Activated T-helper 1 cell treated with anti-CD3 and anti-CD28 coated beads, Interleukin-2, amount 50 U/mL, for 16 hours (primary cell): ENCODE data around the gene CTPS2.

Source experiments
- DNase-seq, 2 donors: peaks; one replicate each; pipeline ENCODE4 v3.0.0-alpha.2; 2020; ENCODE audit warnings: low read depth in 1 of 2, low spot score in 1 of 2

The CTPS2 gene

GRCh38 chrX:16714504-16714903, 2.0 kb upstream of the CTPS2 start:
- no peak for DNase-seq

DNA sequence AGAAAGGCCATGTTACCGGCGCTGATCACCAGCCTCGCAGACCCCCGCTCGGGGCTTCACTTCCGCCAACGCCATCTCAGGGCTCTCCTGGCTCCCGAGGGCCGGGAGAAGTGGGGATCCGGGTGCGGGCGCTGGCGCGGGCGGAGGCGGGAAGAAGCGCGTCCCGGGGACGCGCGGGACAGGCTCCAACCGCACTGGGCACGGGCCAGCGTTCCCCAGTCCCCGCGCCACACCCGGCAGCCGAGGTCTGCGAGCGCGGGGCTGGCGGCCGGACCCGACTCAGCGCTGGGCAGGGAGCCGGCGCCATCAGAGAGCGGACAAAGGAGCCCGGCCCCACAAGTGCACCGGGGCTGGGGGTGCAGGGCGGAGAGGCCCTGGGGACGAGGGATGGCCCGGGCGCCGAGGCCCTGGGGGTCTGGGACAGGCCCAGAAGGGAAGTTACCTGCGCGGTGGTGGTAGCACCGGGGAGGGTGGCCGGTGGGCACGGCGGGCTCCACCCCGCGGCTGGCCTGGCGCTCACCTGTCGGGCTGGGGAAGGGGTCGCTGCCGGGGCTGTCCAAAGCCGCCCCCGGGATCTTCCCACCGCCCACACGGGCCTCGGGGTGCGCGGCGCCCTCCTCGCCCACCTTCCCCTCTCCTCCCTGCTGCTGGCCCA, 449 bp downstream of the CTPS2 start:
- DNase-seq = no peak

GRCh38 chrX:16711219-16711811, 1.2 kb downstream of the CTPS2 start:
- no peak for DNase-seq

- no peak for DNase-seq
Observed at GRCh38 chrX:16708016-16708415, 4.5 kb downstream of the CTPS2 start.

DNA sequence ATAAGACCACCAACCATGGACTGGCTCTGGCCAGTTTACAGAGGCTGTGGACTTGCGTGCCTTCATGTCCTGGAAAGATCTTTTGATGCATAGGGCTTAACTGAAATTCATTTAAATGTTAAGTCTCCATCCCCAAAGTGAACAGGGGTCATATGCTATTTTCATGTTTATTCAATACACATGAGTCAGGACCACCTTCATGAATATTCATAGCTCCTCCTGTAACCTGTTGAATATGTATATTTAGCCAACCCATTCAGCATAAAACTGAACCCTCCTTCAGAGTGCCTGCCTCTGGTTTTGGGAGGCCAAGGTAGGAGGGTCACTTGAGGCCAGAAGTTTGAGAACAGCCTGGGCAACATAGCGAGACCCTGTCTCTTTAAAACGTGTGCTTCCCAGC, 7.1 kb downstream of the CTPS2 start:
- no peak for DNase-seq

GRCh38 chrX:16702700-16703599, 9.5 kb downstream of the CTPS2 start:
- no peak for DNase-seq

DNA sequence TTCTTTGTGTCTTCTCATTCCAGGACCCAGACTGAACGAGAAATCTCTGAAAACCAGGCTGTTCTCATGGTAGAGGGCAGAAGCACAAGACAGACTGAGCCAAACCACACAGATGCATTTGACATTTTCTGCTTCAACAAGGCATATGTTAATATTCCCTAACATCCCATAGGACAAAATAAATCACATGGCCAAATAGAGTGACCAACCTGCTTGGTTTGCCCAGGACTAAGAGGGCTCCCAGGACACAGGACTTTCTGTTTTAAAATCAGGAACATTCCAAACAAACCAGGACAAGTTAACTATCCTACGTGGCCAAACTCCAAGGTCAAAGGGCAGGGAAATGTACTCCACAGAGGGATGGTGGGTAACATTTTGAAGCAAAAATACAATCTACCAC, 11.7 kb downstream of the CTPS2 start:
- no peak for DNase-seq

DNA sequence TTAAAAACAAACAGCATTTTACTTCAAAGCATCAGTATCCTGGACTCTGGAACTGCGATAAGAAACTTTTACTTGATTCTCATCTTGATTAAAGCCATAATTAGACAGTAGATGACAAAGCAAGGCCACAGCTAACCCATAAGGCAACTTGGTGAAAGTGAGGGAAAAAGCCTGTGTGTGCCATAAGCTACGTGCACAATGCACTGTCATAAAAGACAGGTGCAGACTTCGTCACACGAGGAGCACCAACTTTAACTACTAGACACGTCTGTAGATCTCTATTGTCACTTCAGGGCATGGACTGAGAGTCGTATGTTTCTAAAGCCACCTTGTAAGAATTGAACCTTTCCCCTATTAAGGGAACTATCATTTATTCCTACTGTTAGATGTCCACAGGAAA, 13.1 kb downstream of the CTPS2 start:
- no peak for DNase-seq

GRCh38 chrX:16696956-16697355, 15.5 kb downstream of the CTPS2 start:
- no peak for DNase-seq

DNA sequence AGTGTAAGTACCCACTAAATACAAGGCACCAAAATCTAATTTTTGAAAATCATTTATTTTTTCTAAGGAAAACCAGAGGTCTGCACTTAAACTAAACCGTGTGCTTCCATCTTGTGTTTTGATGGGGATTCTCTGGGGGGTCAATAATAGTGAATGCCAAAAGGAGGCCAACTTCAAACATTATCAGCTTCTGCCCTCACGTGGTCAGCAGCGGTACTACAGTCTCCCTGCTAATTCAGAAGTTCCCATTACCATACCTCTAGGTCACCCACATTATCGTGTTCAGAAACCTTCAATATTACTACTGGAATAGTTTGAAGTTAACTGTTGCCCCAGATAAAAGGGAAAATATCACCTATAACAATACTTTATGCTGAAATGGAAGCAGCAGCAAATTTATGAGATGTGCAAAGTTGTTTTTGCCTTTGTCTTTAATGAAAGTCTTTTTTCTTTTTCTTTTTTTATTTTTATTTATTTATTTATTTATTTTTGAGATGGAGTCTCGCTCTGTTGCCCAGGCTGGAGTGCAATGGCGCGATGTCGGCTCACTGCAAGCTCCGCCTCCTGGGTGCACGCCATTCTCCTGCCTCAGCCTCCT, 17.3 kb downstream of the CTPS2 start:
- DNase-seq = peak; percentile 20 to 38

GRCh38 chrX:16687514-16687913, 25.0 kb downstream of the CTPS2 start:
- no peak for DNase-seq

DNA sequence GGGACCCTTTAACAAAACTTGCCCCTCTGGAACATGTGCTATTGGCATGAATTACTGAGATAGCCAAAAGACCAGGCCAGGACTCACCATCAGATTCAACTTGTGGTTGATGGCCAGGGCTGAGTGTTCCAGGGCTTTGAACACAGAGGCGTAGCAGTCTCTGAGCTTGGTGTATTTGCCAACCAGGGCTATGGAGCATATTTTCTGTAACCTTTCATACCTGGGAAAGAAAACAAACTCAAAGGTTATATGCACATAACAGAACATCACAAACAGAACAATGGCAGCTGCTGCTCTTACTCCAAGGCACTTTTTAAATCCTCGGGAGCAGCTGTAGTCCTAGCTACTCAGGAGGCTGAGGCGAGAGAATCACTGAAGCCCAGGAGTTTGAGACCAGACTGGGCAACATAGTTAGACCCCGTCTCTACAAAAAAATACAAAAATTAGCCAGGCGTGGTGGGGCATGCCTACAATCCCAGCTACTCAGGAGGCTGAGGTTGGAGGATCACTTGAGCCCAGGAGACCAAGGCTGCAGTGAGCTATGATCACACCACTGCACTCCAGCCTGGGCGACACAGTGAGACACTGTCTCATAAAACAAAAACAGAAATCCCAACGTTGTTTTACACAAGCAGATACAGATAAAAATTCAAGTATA, 29.3 kb downstream of the CTPS2 start:
- no peak for DNase-seq

DNA sequence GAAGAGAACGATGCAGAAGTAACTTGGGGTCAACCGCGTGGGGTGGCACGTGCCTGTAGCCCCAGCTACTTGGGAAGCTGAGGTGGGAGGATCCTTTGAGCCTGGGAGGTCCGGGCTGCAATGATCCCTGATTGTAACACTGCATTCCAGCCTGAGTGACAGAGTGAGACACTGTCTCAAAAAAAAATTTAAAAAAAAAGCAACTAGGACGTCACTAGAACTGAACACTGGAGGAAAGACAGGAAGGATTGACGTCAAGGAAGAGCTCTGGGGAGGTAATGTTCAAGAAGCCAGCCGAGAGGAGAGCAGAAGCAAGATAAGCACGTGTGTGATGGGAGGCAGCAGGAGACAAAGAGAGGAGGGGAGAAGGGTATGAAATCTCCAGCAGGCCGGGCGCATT, 33.8 kb downstream of the CTPS2 start:
- no peak for DNase-seq

- DNase-seq = no peak
Observed at GRCh38 chrX:16671005-16671404, 41.5 kb downstream of the CTPS2 start.

DNA sequence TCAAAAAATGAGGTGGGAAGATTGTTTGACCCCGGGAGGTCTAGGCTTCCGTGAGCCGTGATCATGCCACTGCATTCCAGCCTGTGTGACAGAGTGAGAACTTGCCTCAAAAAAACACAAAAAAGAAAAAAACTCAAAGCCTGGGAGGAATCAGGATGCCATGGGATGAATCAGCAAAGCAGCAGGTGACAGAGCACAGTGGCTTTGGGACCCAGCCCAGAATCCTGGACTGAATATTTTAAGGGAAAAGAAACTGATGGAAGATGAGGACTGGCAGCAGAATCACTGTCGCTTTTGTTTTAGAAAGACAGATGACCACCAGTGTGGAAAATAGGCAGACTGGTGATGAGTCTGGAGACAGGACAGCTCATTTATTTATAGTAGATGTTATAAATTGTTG, 45.9 kb downstream of the CTPS2 start:
- DNase-seq = no peak

GRCh38 chrX:16665089-16665488, 47.4 kb downstream of the CTPS2 start:
- no peak for DNase-seq

- no peak for DNase-seq
Observed at GRCh38 chrX:16664626-16665025, 47.8 kb downstream of the CTPS2 start.

DNA sequence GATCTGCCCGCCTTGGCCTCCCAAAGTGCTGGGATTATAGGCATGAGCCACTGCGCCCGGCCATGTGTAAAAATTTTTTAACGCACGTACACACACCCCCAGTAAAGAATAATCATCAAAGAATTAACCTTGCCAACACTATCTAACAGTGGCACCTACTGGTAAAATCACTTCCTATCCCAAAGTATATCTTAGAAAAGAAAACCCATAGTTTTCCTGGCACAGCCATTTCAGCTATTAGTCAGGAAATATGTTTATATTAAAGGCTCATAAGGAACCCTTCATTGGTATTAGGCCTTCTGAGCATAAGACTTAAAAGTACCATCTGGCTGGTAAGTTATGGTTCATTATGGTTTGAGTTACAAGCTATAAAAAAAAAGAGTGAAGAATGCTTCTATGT, 48.4 kb downstream of the CTPS2 start:
- DNase-seq = no peak

DNA sequence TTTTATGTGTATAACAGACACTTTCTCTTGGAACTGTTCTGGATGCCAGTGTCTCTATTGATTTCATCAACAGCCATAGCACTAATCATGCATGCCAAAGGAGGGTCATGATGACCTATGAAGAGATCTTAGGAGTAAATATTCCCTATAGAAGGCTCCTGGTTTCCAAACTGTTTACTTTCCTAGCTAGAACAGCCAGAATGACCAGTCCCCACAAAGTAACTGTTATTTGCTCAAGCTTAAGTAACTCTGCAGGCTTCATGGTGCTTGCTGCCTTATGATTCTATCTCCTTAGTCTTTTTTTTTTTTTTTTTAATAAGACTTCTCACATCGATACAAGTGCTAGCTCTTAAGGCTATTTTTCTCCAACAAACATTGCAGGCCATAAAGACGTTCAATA, 50.1 kb downstream of the CTPS2 start:
- DNase-seq = no peak

GRCh38 chrX:16661495-16661894, 51.0 kb downstream of the CTPS2 start:
- DNase-seq = no peak

DNA sequence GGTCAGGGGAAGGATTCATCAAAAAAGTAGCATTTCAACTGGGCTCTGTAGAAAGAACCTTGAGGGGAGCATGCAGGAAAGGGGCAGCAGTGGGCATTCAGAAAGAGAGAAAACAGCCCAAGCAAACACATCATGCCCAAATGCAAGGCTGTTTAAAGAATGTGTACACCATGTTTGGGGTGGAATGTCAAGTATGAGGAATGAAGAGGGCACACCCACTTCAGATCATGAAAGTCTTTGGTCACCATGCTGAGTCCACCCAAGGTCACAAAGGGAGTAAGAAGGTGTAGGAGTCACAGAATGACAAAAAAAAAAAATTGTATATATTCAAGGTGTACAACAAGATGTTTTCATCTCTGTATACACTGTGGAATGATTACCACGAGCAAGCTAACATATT, 53.1 kb downstream of the CTPS2 start:
- DNase-seq = no peak
